AG10803 (cell line): ENCODE measurements around the gene CCDC127.
A peak's percentile ranks its signal among the peaks of the same experiment; 100 is the strongest.

Experiments used
- DNase-seq: peaks from one replicate; pipeline ENCODE4 v3.0.0; 2010; ENCODE audit warnings: low read depth
- H3K4me3 ChIP-seq: 2 replicates; pipeline ENCODE4 v1.5.1; 2011; ENCODE audit warnings: mild to moderate bottlenecking, low read length, control low read depth
- CTCF ChIP-seq: conservative IDR thresholded peaks from 2 replicates; pipeline ENCODE4 v1.5.1; 2011; ENCODE audit warnings: mild to moderate bottlenecking, low read length, control low read depth, inconsistent platforms

The CCDC127 gene

GRCh38 chr5:187042-187431 is 30.9 kb downstream of the CCDC127 start:
- no peak for DNase-seq
- TF ChIP-seq CTCF, result no peak
- no peak overlapping the region for H3K4me3 ChIP-seq

GRCh38 chr5:186091-187041 is 31.6 kb downstream of the CCDC127 start:
- no peak for DNase-seq
- no peak for TF ChIP-seq CTCF
- H3K4me3 ChIP-seq, result no peak overlapping the region

GRCh38 chr5:185095-186070 is 32.6 kb downstream of the CCDC127 start:
- H3K4me3 ChIP-seq, result no peak overlapping the region
- DNase-seq, result no peak
- no peak for TF ChIP-seq CTCF

- peak; percentile 65 for DNase-seq
- no peak for TF ChIP-seq CTCF
- H3K4me3 ChIP-seq, result no peak overlapping the region
Measured at GRCh38 chr5:184471-184870, 33.5 kb downstream of the CCDC127 start.

GRCh38 chr5:182126-182525 is 35.8 kb downstream of the CCDC127 start:
- DNase-seq, result no peak
- H3K4me3 ChIP-seq, result no peak overlapping the region
- no peak for TF ChIP-seq CTCF

- TF ChIP-seq CTCF, result no peak
- no peak for DNase-seq
- no peak overlapping the region for H3K4me3 ChIP-seq
Measured at GRCh38 chr5:181566-181965, 36.4 kb downstream of the CCDC127 start.
